H1 (cell line): ENCODE results near the gene HOXB4. TPM values are rescaled to one million over a fixed set of nuclear protein-coding genes. Genes with fewer than 3 reads are reported as not detected.

Source experiments
- CHD1 ChIP-seq: IDR thresholded peaks from 2 replicates; pipeline ENCODE4 v1.6.1; 2012; ENCODE audit warnings: low read depth, low read length, improper control_type of control experiment
- CHD7 ChIP-seq: fragments of 300-600 bp; sonication (generic); IDR thresholded peaks from 2 replicates; pipeline ENCODE4 v1.7.1; 2012; ENCODE audit warnings: low read length, moderate library complexity, mild to moderate bottlenecking, inconsistent platforms; ENCODE audit not compliant: insufficient replicate concordance
- NANOG ChIP-seq: IDR thresholded peaks from 2 replicates; pipeline ENCODE4 v1.6.1; 2011; ENCODE audit warnings: low read length, low read depth, mild to moderate bottlenecking, inconsistent platforms; ENCODE audit not compliant: insufficient read depth, poor library complexity, severe bottlenecking
- RAD21 ChIP-seq, 2 experiments: IDR thresholded peaks in 1 of 2; conservative IDR thresholded peaks in 1 of 2; 2 replicates each; pipeline ENCODE4 v1.6.1; 2011; ENCODE audit warnings: low read depth in 2 of 2, low read length in 2 of 2, improper control_type of control experiment in 1 of 2, inconsistent platforms in 1 of 2, mild to moderate bottlenecking in 1 of 2, moderate library complexity in 1 of 2
- SP1 ChIP-seq: IDR thresholded peaks from 2 replicates; pipeline ENCODE4 v1.6.1; 2011; ENCODE audit warnings: low read depth, low read length
- SUZ12 ChIP-seq: fragments of 200-600 bp; sonication (generic); IDR thresholded peaks from 2 replicates; pipeline ENCODE4 v1.6.1; 2012; ENCODE audit warnings: mild to moderate bottlenecking, inconsistent platforms, low read length, moderate library complexity, mixed read lengths
- TAF7 ChIP-seq: optimal IDR thresholded peaks from 2 replicates; pipeline ENCODE3; 2011; ENCODE audit warnings: low read depth, mild to moderate bottlenecking, inconsistent platforms, low read length, moderate library complexity, borderline replicate concordance
- USF2 ChIP-seq: IDR thresholded peaks from 2 replicates; pipeline ENCODE4 v1.6.1; 2011; ENCODE audit warnings: low read length, improper control_type of control experiment
- polyA plus RNA-seq, 7 experiments: library from polyadenylated mRNA; depleted of rRNA in 3 of 7; stranded (reverse) in 5 of 7; unstranded in 2 of 7; fragments of >200 nt in 5 of 7; fragments of 200-250 nt in 2 of 7; gene quantifications; 1 replicate in 5 of 7; 2 replicates in 1 of 7; 4 replicates in 1 of 7; pipeline versions ENCODE4 v1.2.1 to v1.2.3, GENCODE V29; 2011 to 2013; ENCODE audit warnings: missing spikeins in 2 of 7, mixed read lengths in 2 of 7
- total RNA-seq: library from RNA; stranded (reverse); fragmentation: NEBNext Ultra II Directional; extraction: Animal tissue kit (Norgen Biotek cat#: 25700); gene quantifications from 2 replicates; pipeline ENCODE4 v1.2.1, GENCODE V29; 2021

Gene HOXB4
- total and polyA plus RNA-seq, 2 of the 8 experiments (the other 6 are each of a cell fraction or from before 2014, with no cell fraction given), result not detected

- TF ChIP-seq CHD7, result no peak
- no peak for TF ChIP-seq RAD21 (IDR thresholded peaks at IDR 0.05 in 1 of 2, conservative IDR thresholded peaks at IDR 0.05 in 1 of 2; ENCODE audit: low read depth in 2 of 2, low read length in 2 of 2)
- TF ChIP-seq NANOG, result no peak
- TF ChIP-seq TAF7, result no peak
- TF ChIP-seq USF2, result 0 out of 2 replicates have a peak, but pooled peaks have one; percentile 8
- TF ChIP-seq SP1, result no peak
- TF ChIP-seq SUZ12, result peak; percentile 94
- TF ChIP-seq CHD1, result no peak
Measured at GRCh38 chr17:48589831-48590606, 11.9 kb upstream of the HOXB4 start, which contains the start of gene HOXB3 (continued).
